D341Med (cell line): ENCODE results near the gene GGTLC3.
"Not testable (repeated sequence)": the region's sequence is repeated elsewhere in the genome, so short reads cannot be mapped to it uniquely, and the experiment has no call there.

Experiments
- DNase-seq: peaks from one replicate; pipeline ENCODE4 v3.0.0; 2012; ENCODE audit warnings: low spot score

GGTLC3 gene

DNA sequence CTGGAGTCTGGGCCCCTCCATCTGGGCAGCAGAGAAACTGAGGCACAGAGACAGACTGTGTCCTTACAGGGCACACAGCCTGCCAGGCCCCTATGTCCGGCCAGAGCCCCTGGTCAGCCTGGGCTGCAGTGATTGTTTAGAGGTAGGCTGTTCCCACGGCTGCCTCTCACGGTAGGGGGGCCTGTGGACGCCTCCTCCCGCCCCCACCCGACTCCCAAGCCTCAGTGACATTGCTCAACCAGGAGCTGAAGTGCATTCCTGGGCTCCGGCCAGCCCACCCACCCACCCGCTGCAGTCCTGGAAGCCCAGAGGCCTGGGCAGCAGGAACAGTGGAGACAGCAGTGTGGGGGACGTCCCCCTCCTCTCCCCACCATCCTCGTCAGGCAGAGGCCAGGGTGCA lies 4.5 kb downstream of the GGTLC3 start:
- DNase-seq, result not testable (repeated sequence)

DNA sequence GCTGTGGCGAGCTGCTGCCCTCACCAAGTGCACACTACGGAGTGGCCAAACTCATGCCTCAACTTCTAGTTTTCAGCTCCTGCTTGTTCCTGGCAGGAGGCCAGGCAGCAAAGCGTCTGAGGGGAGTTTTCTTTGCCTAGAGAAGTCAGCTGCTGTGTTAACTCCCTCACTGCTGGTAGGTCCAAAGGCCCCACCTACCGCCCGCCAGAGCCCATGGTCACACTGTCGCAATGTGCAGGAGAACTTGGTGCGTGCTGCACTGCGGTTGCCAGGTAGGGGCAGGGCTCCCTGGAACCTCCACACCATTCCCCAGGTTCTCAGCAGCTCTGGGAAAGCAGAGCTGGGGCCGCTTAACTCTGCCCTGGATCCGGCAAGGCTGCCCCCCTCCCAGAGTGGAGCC lies 5.6 kb downstream of the GGTLC3 start:
- DNase-seq, result not testable (repeated sequence)

GRCh38 chr22:18511327-18511726 lies 6.6 kb downstream of the GGTLC3 start:
- DNase-seq, result not testable (repeated sequence)

DNA sequence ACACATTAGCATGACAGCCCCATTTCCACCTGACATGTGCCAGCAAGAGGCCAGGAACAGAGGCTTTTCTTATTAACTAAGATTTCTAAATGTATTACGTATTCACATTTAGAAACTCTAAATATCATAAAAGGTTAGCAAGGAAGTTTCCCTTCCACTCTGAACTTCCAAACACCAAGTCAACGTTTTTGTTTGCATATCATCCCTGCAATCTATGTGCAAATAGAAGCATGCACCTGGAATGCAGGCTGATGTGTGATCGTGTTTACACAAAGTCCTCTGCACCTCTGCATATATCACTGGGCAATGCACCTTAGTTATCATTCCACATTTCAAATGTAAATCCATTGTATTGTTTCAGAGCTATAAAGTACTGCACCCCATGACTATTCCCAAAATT lies 21.7 kb downstream of the GGTLC3 start:
- DNase-seq, result not testable (repeated sequence)
